Liver (tissue), 9 donors: Measurements from ENCODE around the gene MED16. TPM values are rescaled to one million over a fixed set of nuclear protein-coding genes. Genes with fewer than 3 reads are reported as not detected.

Experiments used
- DNase-seq: peaks from one replicate; pipeline ENCODE4 v3.0.0-alpha.2; 2017; ENCODE audit warnings: low spot score
- H3K27ac ChIP-seq, 2 donors: one replicate each; pipeline ENCODE4 v1.7.0; 2013; ENCODE audit warnings: inconsistent platforms in 2 of 2, low read length in 2 of 2, control low read depth in 1 of 2, low read depth in 1 of 2, mild to moderate bottlenecking in 1 of 2
- H3K27me3 ChIP-seq, 4 donors: one replicate each; pipeline versions ENCODE4 v1.6.1 to v1.7.0; 2013; ENCODE audit warnings: low read length in 3 of 4, inconsistent platforms in 1 of 4, mild to moderate bottlenecking in 1 of 4, moderate library complexity in 1 of 4; ENCODE audit not compliant: control insufficient read depth in 4 of 4, insufficient read depth in 4 of 4
- H3K36me3 ChIP-seq, 4 donors: one replicate each; pipeline versions ENCODE4 v1.6.1 to v1.7.0; 2013; ENCODE audit warnings: low read length in 3 of 4, mild to moderate bottlenecking in 3 of 4, low read depth in 1 of 4, moderate library complexity in 1 of 4; ENCODE audit not compliant: control insufficient read depth in 4 of 4, insufficient read depth in 3 of 4
- H3K4me1 ChIP-seq, 4 donors: one replicate each; pipeline versions ENCODE4 v1.6.1 to v1.7.0; 2013; ENCODE audit warnings: low read length in 3 of 4, mild to moderate bottlenecking in 3 of 4, moderate library complexity in 1 of 4; ENCODE audit not compliant: control insufficient read depth in 4 of 4, insufficient read depth in 4 of 4
- H3K4me3 ChIP-seq, 3 donors: one replicate each; pipeline versions ENCODE4 v1.6.1 to v1.7.0; 2013; ENCODE audit warnings: low read length in 3 of 3, control low read depth in 1 of 3, low read depth in 1 of 3, mild to moderate bottlenecking in 1 of 3
- H3K9ac ChIP-seq, 2 donors: one replicate each; pipeline ENCODE4 v1.7.0; 2013; ENCODE audit warnings: low read length in 2 of 2, mild to moderate bottlenecking in 2 of 2, moderate library complexity in 2 of 2, control low read depth in 1 of 2, low read depth in 1 of 2
- H3K9me3 ChIP-seq, 4 donors: one replicate each; pipeline versions ENCODE4 v1.6.1 to v1.7.0; 2013; ENCODE audit warnings: low read length in 3 of 4; ENCODE audit not compliant: control insufficient read depth in 4 of 4
- ATF3 ChIP-seq: IDR thresholded peaks from 2 replicates; pipeline ENCODE4 v1.6.1; 2016; ENCODE audit warnings: antibody characterized with exemption
- CTCF ChIP-seq: fragments of 150-350 bp; IDR thresholded peaks from 2 replicates; pipeline ENCODE4 v1.5.1; 2017; ENCODE audit warnings: improper control_type of control experiment, low read depth, low read length; ENCODE audit not compliant: missing input control
- FOXA2 ChIP-seq: IDR thresholded peaks from 2 replicates; pipeline ENCODE4 v1.6.1; 2016; ENCODE audit warnings: antibody characterized with exemption
- MAX ChIP-seq: IDR thresholded peaks from 2 replicates; pipeline ENCODE4 v1.6.1; 2016; ENCODE audit warnings: antibody characterized with exemption
- RAD21 ChIP-seq, 2 donors: IDR thresholded peaks; 2 replicates each; pipeline ENCODE4 v1.6.1; 2016; ENCODE audit warnings: antibody characterized with exemption in 2 of 2, mild to moderate bottlenecking in 2 of 2
- REST ChIP-seq: IDR thresholded peaks from 2 replicates; pipeline ENCODE4 v1.6.1; 2016; ENCODE audit warnings: antibody characterized with exemption, mild to moderate bottlenecking
- YY1 ChIP-seq: IDR thresholded peaks from 2 replicates; pipeline ENCODE4 v1.6.1; 2016; ENCODE audit warnings: antibody characterized with exemption, mild to moderate bottlenecking
- WGBS: extraction: QIAGEN DNeasy Blood & Tissue Kit; methylation state at CpG from one replicate; pipeline ENCODE4 v1.1.7; 2013; 5-methylcytosine and 5-hydroxymethylcytosine counted together
- polyA plus RNA-seq, 2 donors: library from polyadenylated mRNA; stranded (reverse) in 1 of 2; unstranded in 1 of 2; fragments of 200-250 nt in 1 of 2; fragments of >200 nt in 1 of 2; fragmentation: Nextera tagmentation in 1 of 2; extraction: Ambion mirVana in 1 of 2; gene quantifications; one replicate each; pipeline versions ENCODE4 v1.2.1 to v1.2.3, GENCODE V29; 2013 to 2015
- total RNA-seq, 2 donors: library from RNA; depleted of rRNA; stranded (reverse); fragments of >200 nt; gene quantifications; one replicate each; pipeline ENCODE4 v1.2.3, GENCODE V29; 2014
- donor health status: healthy.
- donor health status: healthy.
- donor health status: healthy.
- donor health status: healthy.
- donor health status: healthy.

The MED16 gene
- total and polyA plus RNA-seq, 4 donors = 30.6 to 50.5 (median 41.0) TPM

- DNase-seq = no peak
- Histone ChIP-seq H3K4me3 (no peak overlapping the region), H3K4me1 (peaks cover 18 to 33% (median 24%) of the 10 kb centered on the region in 4 donors)
Measured at GRCh38 chr19:942133-942645, 49.2 kb upstream of the MED16 start.

More at GRCh38 chr19:942133-942645, 49.2 kb upstream of the MED16 start:
- WGBS = 94% methylated on average over 32 of the region's 32 CpGs
- no peaks in the 10 kb centered on the region for H3K9me3 ChIP-seq
- no peaks in the 10 kb centered on the region for H3K27me3 ChIP-seq
- H3K36me3 ChIP-seq = no peaks in the 10 kb centered on the region
- no peak overlapping the region for H3K27ac ChIP-seq
- H3K9ac ChIP-seq = no peak overlapping the region
- no peak for TF ChIP-seq FOXA2
- TF ChIP-seq ATF3 = no peak
- TF ChIP-seq RAD21 (IDR thresholded peaks at IDR 0.05) = no peak
- no peak for TF ChIP-seq YY1
- no peak for TF ChIP-seq REST
- TF ChIP-seq MAX = no peak
- TF ChIP-seq CTCF = no peak
